A172 (cell line): ENCODE data around the gene NR2F6. TPM values are rescaled to one million over a fixed set of nuclear protein-coding genes. Genes with fewer than 3 reads are reported as not detected.

Source experiments
- DNase-seq: peaks from one replicate; pipeline ENCODE4 v3.0.0-alpha.2; 2015; ENCODE audit warnings: low spot score
- total RNA-seq: library from RNA; depleted of rRNA; stranded (reverse); fragments of >200 nt; shearing (Covaris generic); gene quantifications from 2 replicates; pipeline ENCODE4 v1.2.3, GENCODE V29; 2014

NR2F6 gene
- total RNA-seq, 1 experiment from 2014 or later, result 54.5 TPM

DNA sequence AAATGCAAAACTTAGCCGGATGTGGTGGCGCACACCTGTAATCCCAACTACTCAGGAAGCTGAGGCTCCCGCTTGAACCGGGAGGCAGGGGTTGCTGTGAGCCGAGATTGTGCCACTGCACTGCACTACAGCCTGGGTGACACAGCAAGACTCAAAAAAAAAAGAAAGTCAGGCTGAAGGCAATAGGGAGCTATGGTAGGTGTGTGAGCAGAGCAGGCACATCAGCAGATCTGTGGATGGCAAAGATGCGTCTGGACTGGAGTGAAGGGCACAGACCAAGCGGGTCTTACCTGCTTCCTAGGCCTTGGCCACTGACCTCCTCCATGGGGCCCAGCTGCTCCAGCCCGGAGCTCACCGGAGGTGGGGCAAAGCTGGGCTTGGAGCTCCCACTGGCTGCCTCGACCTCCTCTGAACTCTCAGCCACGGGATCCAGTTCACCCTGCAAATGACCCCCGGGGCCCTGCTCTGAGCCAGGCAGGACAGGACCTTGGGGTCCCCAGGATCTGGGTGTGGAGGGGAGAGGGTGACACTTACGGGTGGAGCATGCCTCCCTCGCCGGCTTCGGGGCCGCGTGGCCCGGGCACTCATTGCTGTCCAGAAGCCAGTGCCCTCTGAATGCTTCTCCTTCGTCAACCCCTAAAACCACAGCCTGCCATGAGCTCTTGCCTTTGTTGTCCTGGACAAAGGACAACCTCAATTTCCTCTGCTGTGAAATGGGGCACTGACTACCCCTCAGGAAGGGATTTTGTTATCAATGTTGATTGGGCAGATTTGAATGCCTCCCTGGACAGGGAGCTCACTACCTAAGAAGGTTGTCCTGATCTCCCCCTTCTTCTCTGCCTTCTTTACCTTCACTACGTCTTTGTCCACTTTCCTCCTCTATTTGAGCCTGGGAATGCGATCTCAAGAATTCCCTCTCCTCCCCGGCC, 18.3 kb upstream of the NR2F6 start:
- DNase-seq, result no peak

DNA sequence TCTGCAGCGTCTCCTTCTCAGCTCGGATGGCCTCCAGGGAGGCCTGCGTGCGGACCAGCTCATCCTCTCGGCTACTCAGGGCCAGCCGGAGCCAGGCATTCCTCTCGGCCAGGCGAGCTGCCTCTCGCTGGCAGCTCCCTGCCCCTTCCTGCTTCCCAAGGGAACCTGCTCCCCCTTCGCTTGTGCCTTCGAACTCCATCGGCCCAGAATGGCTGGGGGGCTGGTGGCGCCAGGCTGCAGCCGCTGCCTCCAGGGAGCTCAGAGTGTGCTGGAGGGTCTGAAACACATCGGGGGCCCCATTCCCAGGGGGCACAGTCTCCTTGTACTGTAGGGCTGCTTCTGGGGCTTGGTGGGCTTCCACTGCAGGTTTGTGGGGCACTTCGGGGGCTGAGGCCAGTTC, 16.8 kb upstream of the NR2F6 start:
- no peak for DNase-seq

GRCh38 chr19:17260842-17261325, 15.2 kb upstream of the NR2F6 start:
- peak; percentile 75 for DNase-seq

DNA sequence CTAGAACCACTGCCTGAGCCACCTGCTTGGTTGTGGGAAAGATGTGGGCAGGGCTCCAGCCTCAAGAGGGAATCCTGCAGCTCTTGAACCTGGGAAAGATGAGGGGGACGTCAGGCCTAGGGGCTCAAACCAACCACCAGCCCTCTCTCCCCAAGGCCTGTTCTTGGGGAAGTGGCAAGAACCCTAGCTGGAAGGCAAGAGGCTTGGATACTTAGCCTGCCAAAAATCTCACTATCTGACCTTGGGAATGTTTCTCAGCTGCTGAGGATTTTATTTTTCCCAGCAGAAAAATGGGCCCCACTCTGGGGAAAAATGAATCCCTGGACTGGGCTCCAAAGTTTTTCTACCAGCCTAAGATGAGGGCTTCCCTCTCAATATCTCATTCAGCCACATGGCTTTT, 14.2 kb upstream of the NR2F6 start:
- no peak for DNase-seq

DNA sequence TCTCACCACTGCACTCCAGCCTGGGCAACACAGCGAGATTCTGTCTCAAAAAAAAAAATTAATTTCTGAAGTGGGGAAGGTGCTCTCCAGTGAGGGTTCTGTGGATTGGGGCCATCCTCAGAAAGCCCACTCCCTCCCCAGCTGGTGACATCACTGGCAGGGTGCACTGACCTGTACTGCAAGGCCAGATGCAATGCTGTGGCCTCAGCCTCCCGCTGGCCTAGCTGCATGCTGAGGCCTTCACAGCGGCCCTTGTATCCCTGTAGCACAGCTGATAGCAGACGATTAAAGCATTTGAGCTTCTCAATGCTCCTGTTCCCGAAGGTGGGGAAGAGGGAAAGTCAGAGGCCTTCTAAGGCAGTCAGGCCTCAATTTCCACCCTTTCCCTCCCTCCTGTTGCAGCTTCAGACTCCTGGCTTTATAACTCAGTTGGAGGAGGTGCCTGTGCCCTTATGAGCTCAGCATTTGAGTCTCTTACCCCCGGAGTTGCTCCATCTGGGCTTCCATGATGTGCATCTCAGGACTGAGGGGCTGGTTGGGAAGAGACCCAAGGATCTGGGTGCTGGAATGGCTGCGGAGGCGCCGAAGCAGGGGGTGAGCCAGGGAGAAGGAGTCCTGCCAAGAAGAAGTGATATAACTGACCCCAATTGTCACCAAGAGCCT, 13.5 kb upstream of the NR2F6 start:
- peak; percentile 44 for DNase-seq

GRCh38 chr19:17256130-17256529, 10.4 kb upstream of the NR2F6 start:
- no peak for DNase-seq

DNA sequence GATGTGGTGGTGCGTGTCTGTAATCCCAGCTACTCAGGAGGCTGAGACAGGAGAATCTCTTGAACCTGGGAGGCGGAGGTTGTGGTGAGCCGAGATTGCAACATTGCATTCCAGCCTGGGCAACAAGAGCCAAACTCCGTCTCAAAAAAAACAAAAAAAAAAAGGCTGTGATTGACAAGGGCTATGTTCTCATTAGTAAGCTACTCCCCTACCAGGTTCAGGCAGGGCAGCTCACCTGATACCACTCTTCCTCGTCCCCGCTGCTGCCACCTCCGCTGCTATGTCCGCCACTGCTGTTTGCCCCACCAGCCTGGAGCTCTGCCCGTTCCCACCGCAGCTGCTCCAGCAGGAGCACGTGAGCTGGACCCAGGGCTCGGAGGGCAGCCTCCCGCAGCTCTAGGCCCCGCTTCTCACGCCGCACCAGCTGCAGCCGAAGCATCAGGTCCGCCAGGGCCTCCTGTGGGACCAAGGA, 9.5 kb upstream of the NR2F6 start:
- DNase-seq, result no peak

DNA sequence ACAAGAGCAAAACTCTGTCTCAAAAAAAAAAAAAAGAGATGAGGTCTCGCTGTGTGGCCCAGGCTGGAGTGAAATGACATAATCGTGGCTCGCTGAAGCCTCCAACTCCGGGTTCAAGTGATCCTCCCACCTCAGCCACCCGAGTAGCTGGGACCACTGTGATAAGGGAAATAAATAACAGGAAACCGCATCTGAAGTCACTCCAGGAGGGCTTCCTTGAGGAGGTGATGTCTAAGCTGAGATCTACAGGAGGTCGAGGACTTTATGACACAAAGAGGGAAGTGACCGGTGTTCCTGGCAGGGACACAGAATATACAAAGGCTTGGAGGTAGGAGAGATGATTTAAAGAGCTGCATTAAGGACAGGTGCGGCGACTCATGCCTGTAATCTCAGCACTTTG, 8.9 kb upstream of the NR2F6 start:
- no peak for DNase-seq

- no peak for DNase-seq
These were observed 4.3 kb upstream of the NR2F6 start for GRCh38 chr19:17249887-17250548.

GRCh38 chr19:17248011-17248776, 2.5 kb upstream of the NR2F6 start:
- DNase-seq, result no peak

GRCh38 chr19:17246681-17247425, 1.1 kb upstream of the NR2F6 start:
- no peak for DNase-seq

DNA sequence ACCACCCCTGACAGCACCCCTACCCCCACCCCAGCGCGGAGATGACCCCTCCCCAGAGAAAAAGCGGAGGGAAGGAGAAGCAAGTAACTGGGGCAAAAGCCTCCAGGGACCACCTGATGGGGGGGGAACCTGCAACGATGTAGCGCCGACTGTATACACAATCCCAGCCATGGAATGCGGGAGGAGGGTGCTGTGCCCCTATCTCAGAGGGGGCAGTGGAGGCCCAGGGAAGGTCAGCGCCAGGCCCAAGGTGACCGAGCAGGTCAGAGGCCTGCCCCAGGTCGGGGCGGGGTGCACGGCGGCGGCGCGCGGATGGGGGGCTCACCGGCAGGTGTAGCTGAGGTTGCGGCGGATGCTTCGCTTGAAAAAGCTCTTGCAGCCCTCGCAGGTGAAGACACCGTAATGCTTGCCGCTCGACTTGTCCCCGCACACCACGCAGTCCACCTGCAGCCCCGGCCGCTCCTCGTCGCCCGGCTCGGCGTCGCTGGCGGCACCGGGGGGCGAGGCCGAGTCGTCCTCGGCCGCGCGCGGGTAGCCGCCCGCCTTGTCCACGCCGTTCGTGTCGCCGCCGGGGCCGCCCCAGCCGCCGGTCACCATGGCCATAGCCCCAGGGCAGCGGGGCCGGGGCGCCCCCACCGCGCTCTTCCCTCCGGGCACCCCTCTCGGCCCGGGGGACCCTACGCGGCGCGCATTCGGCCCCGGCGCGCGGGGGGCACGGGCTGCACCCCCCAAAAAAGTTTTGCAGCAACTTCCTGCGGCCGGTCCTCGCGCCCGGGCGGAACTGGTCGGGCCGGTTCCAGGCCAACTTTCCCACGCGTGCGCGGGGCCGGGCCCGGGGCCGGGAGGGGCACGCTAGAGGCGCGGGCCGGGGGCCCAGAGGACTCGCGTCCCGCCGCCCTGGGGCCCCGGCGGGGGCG, 843 bp downstream of the NR2F6 start:
- DNase-seq, result no peak

GRCh38 chr19:17243830-17244617, 1.7 kb downstream of the NR2F6 start:
- no peak for DNase-seq

DNA sequence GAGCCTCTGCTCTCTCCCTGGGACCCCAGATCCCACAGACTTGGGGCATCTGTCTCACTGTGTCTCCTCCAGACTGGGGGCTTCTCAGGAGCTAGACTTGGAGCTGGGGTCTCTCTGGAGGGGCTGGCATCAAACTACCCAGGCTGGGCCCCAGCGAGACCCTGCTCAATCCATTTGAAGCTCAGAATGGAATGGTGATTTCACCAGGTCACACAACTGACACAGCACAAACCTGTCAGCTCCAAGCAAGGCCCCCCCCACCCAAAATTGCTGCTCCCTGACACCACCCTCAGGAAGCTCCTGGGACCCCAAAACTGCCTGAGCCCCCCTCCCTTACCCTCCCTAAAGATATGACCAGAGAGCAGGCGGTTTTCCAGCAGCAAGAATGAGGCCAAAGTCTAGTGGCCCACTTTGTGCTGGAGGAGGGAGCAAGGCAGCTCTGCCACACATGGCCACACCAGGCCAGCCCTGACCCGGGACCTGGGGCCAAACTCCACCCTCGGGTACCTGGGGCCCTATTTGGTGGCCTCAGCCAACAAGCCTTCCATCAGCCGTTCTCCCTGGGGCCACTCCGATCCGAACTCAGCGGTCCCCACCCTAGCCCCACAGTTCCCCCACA, 2.4 kb downstream of the NR2F6 start:
- no peak for DNase-seq

DNA sequence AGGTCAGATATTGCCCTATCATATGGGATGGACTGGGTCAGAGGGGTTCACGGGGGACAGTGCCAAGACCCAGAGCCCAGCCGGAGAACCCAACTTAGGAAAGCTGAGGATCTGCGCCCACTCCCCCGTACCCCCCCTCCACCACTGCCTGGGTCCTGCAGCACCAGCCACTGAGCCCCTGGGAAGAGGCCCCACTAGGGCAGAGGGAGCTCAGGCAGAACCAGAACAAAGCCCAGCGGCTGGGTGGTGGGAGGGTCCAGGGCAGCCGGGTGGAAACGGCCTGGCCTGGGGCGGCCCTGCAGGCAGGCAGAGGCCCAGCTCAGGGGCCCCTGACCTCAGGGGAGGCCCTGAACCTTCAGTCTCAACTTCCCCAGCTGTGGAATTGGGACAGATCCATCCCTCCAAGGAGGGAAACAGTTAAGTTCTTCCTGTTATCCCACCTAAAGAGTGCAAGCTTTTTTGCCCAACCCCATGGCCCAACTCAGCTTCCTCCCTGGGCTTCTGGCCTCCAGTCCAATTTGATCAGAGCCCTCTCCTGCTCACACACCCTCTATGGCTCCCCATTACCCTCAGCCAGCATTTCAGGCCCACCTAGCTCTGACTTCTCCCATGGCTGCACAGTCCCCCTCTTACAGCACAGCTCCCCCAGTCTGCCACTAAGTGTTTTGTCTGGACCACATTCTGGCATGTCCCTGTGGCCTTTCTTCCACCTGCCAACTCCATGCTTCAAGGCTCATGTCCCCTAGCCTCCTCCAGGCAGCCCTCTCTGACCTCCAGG, 3.1 kb downstream of the NR2F6 start:
- DNase-seq, result no peak

- no peak for DNase-seq
These were observed 4.8 kb downstream of the NR2F6 start for GRCh38 chr19:17240826-17241399.

DNA sequence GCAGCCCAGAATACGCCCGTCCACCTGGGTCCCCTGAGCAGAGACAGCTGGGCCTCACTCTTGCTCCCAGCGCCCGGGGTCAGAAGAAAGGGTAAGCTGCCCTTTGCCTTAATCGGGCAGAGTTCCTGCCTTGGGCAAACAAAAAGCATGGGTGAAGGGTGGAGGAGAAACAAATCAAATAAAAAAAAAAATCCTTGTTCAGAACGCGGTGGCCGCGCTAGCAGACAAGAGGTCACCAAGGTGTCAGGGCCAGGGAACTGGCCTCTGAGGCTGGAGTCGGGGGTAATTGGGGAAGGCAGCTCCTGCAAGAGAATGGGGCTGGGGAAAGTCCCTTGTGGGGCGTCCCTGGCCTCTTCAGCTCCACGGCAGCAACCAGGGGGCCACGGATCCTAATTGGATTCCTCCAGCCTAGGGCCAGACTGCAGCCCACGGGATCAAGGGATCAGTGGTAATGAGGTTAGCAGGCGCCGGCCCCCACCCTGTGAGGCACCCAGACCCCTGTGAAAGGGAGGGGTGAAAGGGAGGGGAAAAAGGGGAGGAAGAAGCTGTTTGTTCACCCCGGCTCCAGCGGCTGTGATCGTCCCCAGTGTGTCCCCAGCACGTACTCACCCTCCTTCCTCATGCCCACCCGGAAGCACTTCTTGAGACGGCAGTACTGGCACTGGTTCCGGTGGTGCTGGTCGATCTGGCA, 5.5 kb downstream of the NR2F6 start:
- no peak for DNase-seq
